Activated CD8-positive, alpha-beta memory T cell treated with anti-CD3 and anti-CD28 coated beads, Interleukin-2, amount 50 U/mL, for 1 hour (primary cell): ENCODE measurements around the gene FOXK2.

Experiments used
- DNase-seq: peaks from one replicate; pipeline ENCODE4 v3.0.0-alpha.2; 2020; ENCODE audit errors: extremely low read depth

FOXK2 gene

DNA sequence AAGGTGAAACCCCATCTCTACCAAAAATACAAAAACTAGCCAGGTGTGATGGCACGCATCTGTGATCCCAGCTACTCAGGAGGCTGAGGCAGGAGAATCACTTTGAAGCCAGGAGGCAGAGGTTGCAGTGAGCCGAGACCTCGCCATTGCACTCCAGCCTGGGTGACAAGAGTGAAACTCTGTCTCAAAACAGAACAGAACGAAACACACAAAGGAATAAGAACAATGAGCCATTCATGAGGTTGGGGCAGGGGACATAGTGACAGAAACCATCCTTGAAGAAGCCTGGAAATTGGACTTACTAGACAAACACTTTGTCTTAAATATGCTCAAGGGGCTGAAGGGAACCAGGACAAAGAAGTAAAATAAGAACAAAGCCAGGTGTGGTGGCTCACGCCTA is 89.3 kb downstream of the FOXK2 start:
- DNase-seq: no peak

DNA sequence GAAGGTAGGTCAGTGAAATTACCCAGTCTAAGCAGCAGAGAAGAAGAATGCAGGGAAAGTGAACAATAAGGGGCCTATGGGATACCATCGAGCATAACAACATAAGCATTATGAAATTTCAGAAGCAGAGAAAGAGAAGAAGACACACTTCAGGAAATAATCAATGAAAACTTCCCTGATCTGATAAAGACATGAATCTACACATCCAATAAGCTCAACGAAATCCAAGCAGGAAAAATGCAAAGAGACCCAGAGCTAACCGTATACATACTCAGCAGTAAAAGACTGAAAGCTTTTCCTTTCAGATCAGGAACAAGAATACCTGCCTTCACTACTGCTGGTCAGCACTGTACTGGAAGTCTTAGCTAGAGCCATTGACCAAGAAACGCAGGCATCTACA is 90.1 kb downstream of the FOXK2 start:
- no peak for DNase-seq

- no peak for DNase-seq
Measured at GRCh38 chr17:82611140-82612058, 91.9 kb downstream of the FOXK2 start.

DNA sequence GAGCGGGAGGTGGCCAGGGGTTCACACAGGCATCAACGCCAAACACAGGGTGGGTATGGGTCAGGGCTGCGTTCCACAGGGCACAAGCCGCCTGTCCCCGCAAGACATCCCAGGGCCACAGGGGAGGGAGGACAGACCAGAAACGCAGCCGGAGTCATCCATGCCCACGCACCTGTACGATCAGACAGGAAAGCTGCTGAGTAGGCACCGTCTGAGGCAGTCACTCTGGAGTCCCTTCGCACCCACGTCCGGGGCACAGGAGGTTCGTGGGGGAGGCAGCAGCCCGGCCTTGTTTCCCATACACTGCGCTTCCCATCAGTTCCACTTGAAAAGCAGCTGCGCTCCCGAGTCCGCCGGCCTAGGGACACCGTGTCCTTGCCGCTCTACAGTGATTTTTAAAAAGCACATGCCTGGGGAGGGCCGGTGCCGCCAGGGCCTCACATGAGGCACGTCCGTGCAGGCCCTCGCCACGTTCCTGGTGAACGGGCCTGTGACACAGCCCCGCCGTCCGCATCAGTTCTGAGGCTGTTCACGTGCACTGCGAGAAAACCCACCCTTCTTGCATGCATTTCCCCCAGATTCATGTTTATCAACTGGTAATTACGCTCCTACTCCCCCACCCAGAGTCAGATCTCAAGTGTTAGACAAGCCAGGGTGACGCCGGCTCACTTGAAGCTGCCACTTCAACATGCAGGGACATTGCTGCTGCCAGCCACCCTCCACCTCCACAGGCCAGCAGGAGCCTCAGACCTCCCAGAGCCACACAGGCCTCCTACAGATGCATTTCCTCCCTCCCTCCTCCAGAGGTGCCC is 94.0 kb downstream of the FOXK2 start:
- DNase-seq: no peak

DNA sequence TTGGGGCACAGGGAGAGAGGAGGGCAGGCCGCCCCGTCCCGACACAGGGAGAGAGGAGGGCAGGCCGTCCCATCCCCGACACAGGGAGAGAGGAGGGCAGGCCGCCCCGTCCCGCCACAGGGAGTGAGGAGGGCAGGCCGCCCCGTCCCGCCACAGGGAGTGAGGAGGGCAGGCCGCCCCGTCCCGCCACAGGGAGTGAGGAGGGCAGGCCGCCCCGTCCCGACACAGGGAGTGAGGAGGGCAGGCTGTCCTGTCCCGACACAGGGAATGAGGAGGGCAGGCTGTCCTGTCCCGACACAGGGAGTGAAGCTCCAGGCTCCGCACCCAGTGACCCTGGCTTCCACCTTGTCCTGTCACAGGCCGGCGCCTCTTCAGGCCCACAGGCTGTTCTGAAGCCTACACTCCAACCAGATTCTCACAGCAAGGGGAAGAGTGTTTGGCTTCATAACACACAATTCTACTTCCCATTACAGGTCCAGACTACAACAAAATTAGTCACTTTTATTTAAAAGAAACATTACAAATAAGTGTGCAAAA is 94.6 kb downstream of the FOXK2 start:
- DNase-seq: no peak

- no peak for DNase-seq
Measured at GRCh38 chr17:82615084-82616020, 95.8 kb downstream of the FOXK2 start.

- no peak for DNase-seq
Measured at GRCh38 chr17:82616021-82616711, 96.6 kb downstream of the FOXK2 start.

GRCh38 chr17:82619211-82619610 is 99.7 kb downstream of the FOXK2 start:
- no peak for DNase-seq

- DNase-seq: no peak
Measured at GRCh38 chr17:82619641-82620040, 100.1 kb downstream of the FOXK2 start.

DNA sequence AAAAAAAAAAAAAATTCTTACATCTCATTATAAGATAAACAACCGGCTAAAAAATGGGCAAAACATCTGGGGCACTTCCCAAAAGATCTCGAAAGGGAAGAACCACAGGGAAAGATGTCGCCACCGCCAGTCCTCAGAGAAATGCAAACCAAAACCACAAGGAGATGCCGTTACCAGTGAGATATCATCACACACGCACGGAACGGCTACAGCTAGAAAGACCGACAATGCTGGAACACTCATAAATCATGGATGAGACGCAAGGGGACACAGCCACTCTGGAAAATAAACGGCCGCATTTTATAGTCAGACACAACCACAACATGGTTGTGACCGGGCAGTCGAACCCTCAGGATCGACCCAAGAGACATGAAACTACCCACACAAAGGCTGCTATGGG is 104.2 kb downstream of the FOXK2 start:
- DNase-seq: no peak

DNA sequence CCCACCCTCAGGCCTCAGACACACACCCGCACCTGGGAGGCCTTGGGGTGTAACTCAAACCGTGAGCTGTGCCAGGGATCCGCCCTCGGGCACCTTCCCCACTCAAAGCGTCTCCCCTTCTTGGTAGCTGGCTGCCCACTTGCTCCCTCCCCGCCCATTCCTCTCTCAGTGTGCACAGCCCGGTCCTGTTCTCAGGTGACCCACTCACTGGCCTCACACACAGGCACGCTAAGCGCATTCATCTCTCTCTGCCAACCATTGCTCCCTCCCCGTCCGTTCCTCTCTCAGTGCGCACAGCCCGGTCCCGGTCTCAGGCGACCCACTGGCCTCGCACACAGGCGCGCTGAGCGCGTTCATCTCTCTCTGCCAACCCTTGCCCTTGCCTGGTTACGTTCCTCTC is 107.9 kb downstream of the FOXK2 start:
- DNase-seq: no peak

DNA sequence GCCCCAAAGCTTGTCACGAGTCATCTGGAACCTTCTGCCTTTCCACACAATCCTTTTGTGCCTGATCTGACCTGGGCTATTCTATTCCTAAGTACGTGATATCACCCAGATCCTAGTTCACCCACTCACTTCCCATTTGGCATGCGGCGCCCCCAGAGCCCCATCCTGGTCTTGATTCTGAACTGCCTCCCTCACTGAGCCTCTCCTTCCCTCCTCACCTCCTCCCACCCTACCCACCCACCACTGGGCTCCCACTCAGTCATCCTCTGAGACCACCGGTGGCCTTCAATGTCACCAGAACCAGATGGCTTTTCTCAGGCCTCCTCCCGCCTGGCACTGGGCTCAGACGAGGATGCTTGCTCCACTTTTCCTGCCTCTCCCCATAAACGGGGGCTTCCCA is 110.2 kb downstream of the FOXK2 start:
- no peak for DNase-seq

GRCh38 chr17:82630212-82630611 is 110.7 kb downstream of the FOXK2 start:
- DNase-seq: no peak

GRCh38 chr17:82631544-82631943 is 112.0 kb downstream of the FOXK2 start:
- DNase-seq: no peak

DNA sequence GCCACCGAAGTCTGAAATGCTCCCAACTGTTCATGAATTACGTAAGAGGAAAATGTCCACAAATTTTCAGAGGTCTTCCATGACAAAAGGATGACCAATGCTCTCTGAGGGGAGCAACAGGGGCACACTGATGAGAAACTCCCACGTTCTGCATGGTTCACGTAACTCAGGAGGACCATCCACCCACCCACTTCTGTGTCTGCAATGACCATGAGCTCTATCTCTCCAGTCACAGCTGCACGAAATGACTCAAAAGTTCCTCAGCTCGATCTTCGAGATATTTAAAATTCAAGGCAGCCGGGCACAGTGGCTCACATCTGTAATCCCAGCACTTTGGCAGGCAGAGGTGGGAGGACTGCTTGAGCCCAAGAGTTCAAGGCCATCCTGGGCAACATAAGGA is 112.9 kb downstream of the FOXK2 start:
- no peak for DNase-seq

GRCh38 chr17:82633343-82633742 is 113.8 kb downstream of the FOXK2 start:
- DNase-seq: no peak

DNA sequence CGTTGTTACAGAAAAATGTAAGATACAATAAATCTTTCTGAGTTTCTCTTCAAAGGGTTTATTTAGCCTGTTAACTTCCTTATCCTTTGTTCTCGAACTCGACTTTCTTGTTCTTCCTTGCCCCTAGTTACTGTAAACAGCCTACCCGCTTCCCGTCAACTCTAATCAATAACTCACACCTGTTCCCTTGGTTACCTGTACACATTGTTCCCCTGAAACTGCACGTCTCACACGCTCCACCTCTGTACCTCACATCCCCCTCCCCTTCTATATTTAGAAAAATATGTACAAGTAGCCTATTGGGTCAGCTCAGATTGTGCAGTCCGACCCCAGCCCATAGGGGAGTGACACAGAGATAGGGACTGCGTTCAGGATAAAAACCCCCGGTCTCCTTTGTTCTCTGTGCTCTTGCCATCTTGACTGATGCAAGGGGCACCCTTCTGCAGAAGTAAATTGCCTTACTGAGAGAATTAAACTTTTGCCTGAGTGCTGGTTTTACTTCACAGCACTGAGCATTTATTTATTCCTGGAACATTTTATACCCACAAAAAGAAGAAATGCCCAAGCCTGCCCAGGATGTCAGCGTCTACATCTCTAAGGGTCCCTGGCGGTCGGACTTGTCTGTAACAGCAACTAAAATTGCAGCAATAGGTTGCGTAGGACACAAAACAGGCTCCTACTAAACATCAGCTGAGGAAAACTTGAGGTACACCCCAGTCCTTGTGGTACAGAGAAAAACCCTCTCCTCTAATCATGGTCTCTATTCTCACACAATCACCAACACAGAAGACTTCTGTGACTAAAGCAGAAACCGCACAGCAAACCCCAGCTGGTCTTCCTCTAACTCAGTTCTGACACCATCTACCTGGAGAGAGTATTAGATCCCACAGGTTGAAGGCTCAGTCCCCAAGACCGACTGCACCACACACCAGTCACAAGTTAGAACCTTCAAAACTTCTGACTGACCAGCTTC is 117.4 kb downstream of the FOXK2 start:
- DNase-seq: no peak

DNA sequence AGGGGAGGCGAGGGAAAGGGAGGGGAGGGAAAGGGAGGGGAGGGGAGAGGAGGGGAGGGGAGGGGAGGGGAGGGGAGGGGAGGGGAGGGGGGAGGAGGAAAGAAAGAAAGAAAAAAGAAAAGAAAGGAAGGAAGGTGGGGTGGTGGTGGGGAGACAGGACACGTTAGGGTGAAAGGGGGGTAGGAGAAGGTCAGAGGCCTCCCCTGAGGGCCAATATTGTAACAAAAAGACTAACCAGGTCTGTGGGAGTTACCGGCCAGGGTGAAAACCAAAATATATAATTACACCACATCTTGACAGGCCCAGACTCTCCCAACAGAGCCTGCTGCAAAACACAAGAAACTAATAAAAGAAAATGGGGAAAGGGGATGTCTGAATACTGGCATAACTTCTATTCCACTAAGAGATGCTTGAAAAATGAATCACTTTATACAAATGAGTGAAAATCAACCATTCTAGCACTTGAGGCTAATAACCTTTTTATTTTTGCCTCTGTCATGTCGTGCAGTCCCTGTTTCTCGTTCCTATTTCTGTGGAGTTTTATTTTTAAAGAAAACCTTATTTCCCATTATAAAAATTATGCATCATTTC is 118.7 kb downstream of the FOXK2 start:
- no peak for DNase-seq

DNA sequence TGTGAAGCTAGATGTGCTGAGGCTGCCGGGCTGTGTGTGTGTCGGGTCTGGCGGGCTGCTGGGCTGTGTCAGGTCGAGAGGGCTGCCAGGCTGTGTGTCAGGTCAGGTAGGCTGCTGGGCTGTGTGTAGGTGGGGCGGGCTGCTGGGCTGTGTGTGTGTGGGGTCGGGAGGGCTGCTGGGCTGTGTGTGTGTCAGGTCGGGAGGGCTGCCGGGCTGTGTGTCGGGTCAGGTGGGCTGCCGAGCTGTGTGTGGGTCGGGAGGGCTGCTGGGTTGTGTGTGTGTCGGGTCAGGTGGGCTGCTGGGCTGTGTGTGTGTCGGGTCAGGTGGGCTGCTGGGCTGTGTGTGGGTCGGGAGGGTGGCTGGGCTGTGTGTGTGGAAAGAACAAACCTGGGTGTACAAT is 120.1 kb downstream of the FOXK2 start:
- no peak for DNase-seq
